HCT116 (cell line): ENCODE data around the gene TOMM70. TPM values are rescaled to one million over a fixed set of nuclear protein-coding genes. Genes with fewer than 3 reads are reported as not detected.

Experiments used
- ATAC-seq: fragments of 200-7000 bp; cut with Tn5 transposase; 2 replicates; pipeline ENCODE4 v1.9.1; 2020; ENCODE audit warnings: mild to moderate bottlenecking, moderate library complexity
- BruUV-seq: library from RNA; stranded (reverse); fragments of 400-500 nt; replicated peaks from 2 replicates; lab custom pipeline; 2021; lab: Mats Ljungman, UMichigan
- CTCF ChIA-PET: fragments of 300-600 bp; sonication (Branson Sonifier 250); formaldehyde crosslinking; loops from one replicate; lab custom pipeline; 2021; ENCODE audit warnings: antibody characterized with exemption; lab: Charles Lee
- POLR2A ChIA-PET: fragments of 300-600, 350-600 bp; sonication (Branson Sonifier 250); formaldehyde crosslinking; loops from one replicate; lab custom pipeline; 2021; ENCODE audit warnings: antibody characterized with exemption; lab: Charles Lee
- RAD21 ChIA-PET, 2 experiments: fragments of 300-600 bp; sonication (Branson Sonifier 250); formaldehyde crosslinking; loops; one replicate each; lab custom pipeline; 2023; ENCODE audit warnings: low total read pairs in 2 of 2; ENCODE audit not compliant: uncharacterized antibody in 2 of 2, unreplicated experiment in 2 of 2, low non-redundant PET in 1 of 2; lab: Charles Lee
- DNase-seq: peaks from one replicate; pipeline ENCODE4 v3.0.0-alpha.2; 2010; ENCODE audit warnings: low read depth, low spot score
- H2AFZ ChIP-seq: fragments of 200-600 bp; shearing (Covaris generic), sonication (generic); 2 replicates; pipeline ENCODE4 v1.6.1; 2017; ENCODE audit warnings: low read depth, mixed run types, mixed read lengths, antibody characterized with exemption, low read length; ENCODE audit not compliant: poor library complexity, severe bottlenecking
- H3K27ac ChIP-seq: 2 replicates; pipeline ENCODE4 v1.5.1; 2012; ENCODE audit warnings: low read depth, low read length
- H3K27me3 ChIP-seq: fragments of 200-600 bp; sonication (generic); 2 replicates; pipeline ENCODE4 v1.6.1; 2016; ENCODE audit warnings: mixed run types, low read length, mixed read lengths; ENCODE audit not compliant: insufficient read depth
- H3K36me3 ChIP-seq, 2 experiments: fragments of 200-500 bp in 1 of 2; fragments of 200-600 bp in 1 of 2; sonication (Bioruptor generic) in 1 of 2; sonication (generic) in 1 of 2; 2 replicates each; pipeline versions ENCODE4 v1.5.1 to v1.6.1; 2014 to 2016; ENCODE audit warnings: low read length in 2 of 2, inconsistent platforms in 1 of 2, mixed read lengths in 1 of 2, mixed run types in 1 of 2; ENCODE audit not compliant: insufficient read depth in 2 of 2, control insufficient read depth in 1 of 2
- H3K4me1 ChIP-seq, 2 experiments: fragments of 200-600 bp in 1 of 2; sonication (generic) in 1 of 2; 2 replicates each; pipeline versions ENCODE4 v1.5.1 to v1.6.1; 2012 to 2017; ENCODE audit warnings: low read length in 2 of 2, inconsistent platforms in 1 of 2, mild to moderate bottlenecking in 1 of 2, mixed read lengths in 1 of 2, mixed run types in 1 of 2, moderate library complexity in 1 of 2; ENCODE audit not compliant: insufficient read depth in 2 of 2, control insufficient read depth in 1 of 2
- H3K4me2 ChIP-seq: fragments of 200-600 bp; sonication (generic); 2 replicates; pipeline ENCODE4 v1.6.1; 2017; ENCODE audit warnings: mixed run types, low read length, mixed read lengths
- H3K4me3 ChIP-seq, 2 experiments: fragments of 200-600 bp in 1 of 2; sonication (generic) in 1 of 2; replicated peaks in 1 of 2; 2 replicates each; pipeline ENCODE4 v1.5.1; 2011 to 2016; ENCODE audit warnings: low read length in 2 of 2, control low read depth in 1 of 2, low read depth in 1 of 2, mild to moderate bottlenecking in 1 of 2, mixed read lengths in 1 of 2, mixed run types in 1 of 2
- H3K79me2 ChIP-seq: fragments of 200-600 bp; sonication (generic); 2 replicates; pipeline ENCODE4 v1.6.1; 2017; ENCODE audit warnings: mild to moderate bottlenecking, mixed run types, low read length, moderate library complexity, mixed read lengths; ENCODE audit not compliant: insufficient read depth
- H3K9ac ChIP-seq: fragments of 200-600 bp; sonication (generic); 2 replicates; pipeline ENCODE4 v1.6.1; 2016; ENCODE audit warnings: low read length, mixed read lengths
- H3K9me2 ChIP-seq: fragments of 200-600 bp; sonication (generic), shearing (Covaris generic); 2 replicates; pipeline ENCODE4 v1.6.1; 2017; ENCODE audit warnings: mixed run types, mild to moderate bottlenecking, moderate library complexity; ENCODE audit not compliant: insufficient read depth
- H3K9me3 ChIP-seq, 2 experiments: fragments of 200-500 bp in 1 of 2; fragments of 200-600 bp in 1 of 2; sonication (Bioruptor generic) in 1 of 2; sonication (generic) in 1 of 2; 2 replicates each; pipeline ENCODE4 v1.6.1; 2014 to 2017; ENCODE audit warnings: low read length in 2 of 2, mixed read lengths in 2 of 2, inconsistent platforms in 1 of 2, low read depth in 1 of 2, mild to moderate bottlenecking in 1 of 2, mixed run types in 1 of 2, moderate library complexity in 1 of 2; ENCODE audit not compliant: control insufficient read depth in 1 of 2, insufficient read depth in 1 of 2
- H4K20me1 ChIP-seq: fragments of 200-600 bp; sonication (generic), shearing (Covaris generic); 2 replicates; pipeline ENCODE4 v1.6.1; 2017; ENCODE audit warnings: mixed run types, mild to moderate bottlenecking, moderate library complexity; ENCODE audit not compliant: insufficient read depth
- CBX3 ChIP-seq: IDR thresholded peaks from 2 replicates; pipeline ENCODE4 v1.6.1; 2012; ENCODE audit warnings: low read depth
- EGR1 ChIP-seq: IDR thresholded peaks from 2 replicates; pipeline ENCODE4 v1.6.1; 2012; ENCODE audit warnings: low read depth
- ELF1 ChIP-seq: IDR thresholded peaks from 2 replicates; pipeline ENCODE4 v1.6.1; 2012; ENCODE audit warnings: low read depth, borderline replicate concordance
- RAD21 ChIP-seq: IDR thresholded peaks from 2 replicates; pipeline ENCODE4 v1.6.1; 2012; ENCODE audit warnings: low read depth, mild to moderate bottlenecking
- TCF7L2 ChIP-seq: IDR thresholded peaks from 2 replicates; pipeline ENCODE4 v1.7.0; 2011; ENCODE audit warnings: borderline replicate concordance, inconsistent platforms; ENCODE audit not compliant: insufficient read depth, insufficient read length; ENCODE audit errors: extremely low read depth
- YY1 ChIP-seq: IDR thresholded peaks from 2 replicates; pipeline ENCODE4 v1.6.1; 2011; ENCODE audit warnings: low read length, low read depth, moderate library complexity, mild to moderate bottlenecking; ENCODE audit not compliant: insufficient replicate concordance; ENCODE audit errors: extremely low read depth
- intact Hi-C: fragments of 100-400 bp; cut with micrococcal nuclease; formaldehyde crosslinking; loops from 2 replicates; pipeline ENCODE4 v1.10.0; 2022
- total RNA-seq: library from RNA; stranded (reverse); gene quantifications from one replicate; pipeline ENCODE4 v1.2.1, GENCODE V29; 2021; ENCODE audit not compliant: unreplicated experiment
- TF ChIP-seq, protein P1 (sequence below): IDR thresholded peaks from 2 replicates; pipeline ENCODE4 v1.6.1; 2012
- TF ChIP-seq, protein P2 (sequence below), 3 experiments: fragments of 200-600 bp in 1 of 3; sonication (generic) in 1 of 3; IDR thresholded peaks in 2 of 3; conservative IDR thresholded peaks in 1 of 3; 2 replicates each; pipeline ENCODE4 v1.5.1; 2012 to 2017; ENCODE audit warnings: low read depth in 2 of 3, low read length in 2 of 3, antibody characterized with exemption in 1 of 3, borderline replicate concordance in 1 of 3, control low read depth in 1 of 3, mild to moderate bottlenecking in 1 of 3, mixed read lengths in 1 of 3, mixed run types in 1 of 3, moderate library complexity in 1 of 3; ENCODE audit not compliant: insufficient read depth in 1 of 3
- TF ChIP-seq, protein P3 (sequence below): IDR thresholded peaks from 2 replicates; pipeline ENCODE4 v1.6.1; 2012

TOMM70 gene
- total RNA-seq, 1 experiment from 2014 or later: 54.9 TPM

DNA sequence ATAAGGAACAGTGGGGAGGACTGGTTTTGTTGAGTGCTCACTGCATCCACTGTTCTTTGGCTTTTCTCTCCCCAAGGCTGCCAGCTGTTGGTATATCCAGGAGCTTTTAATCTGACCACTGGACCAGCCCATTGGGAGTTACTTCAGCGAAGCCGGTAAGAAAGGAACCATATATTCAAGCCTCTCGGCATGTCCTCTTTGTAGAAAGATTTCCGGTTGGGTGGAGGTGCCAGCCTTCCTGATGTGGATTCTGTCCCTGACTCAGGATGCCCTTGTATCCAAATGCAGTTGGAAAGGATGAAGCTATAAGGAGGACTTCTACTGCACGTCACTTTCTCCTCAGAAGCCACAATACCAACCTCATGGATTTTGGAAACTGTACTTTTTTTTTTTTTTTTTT, 52.2 kb downstream of the TOMM70 start:
- ATAC-seq (no peak), DNase-seq (no peak)
- Histone ChIP-seq H3K27ac (no peak overlapping the region), H3K9ac (no peak overlapping the region), H3K27me3 (no peaks in the 10 kb centered on the region), H3K4me2 (no peak overlapping the region), H3K79me2 (no peaks in the 10 kb centered on the region), H2AFZ (no peak overlapping the region), H3K4me1 (no peaks in the 10 kb centered on the region), H3K9me3 (no peaks in the 10 kb centered on the region), H3K36me3 (peaks cover 10 to 34% of the 10 kb centered on the region in 2 experiments; a peak in 3 of 4 replicates), H4K20me1 (no peaks in the 10 kb centered on the region), H3K4me3 (no peak overlapping the region), H3K9me2 (no peaks in the 10 kb centered on the region)
- RAD21 ChIA-PET: no interaction called here
- no TSS peak for BruUV-seq
- intact Hi-C loops: no loop called here
- POLR2A ChIA-PET: no interaction called here
- CTCF ChIA-PET: no interaction called here
- TF ChIP-seq, protein P1, sequence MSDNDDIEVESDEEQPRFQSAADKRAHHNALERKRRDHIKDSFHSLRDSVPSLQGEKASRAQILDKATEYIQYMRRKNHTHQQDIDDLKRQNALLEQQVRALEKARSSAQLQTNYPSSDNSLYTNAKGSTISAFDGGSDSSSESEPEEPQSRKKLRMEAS: no peak
- TF ChIP-seq CBX3 (no peak), EGR1 (no peak), ELF1 (no peak), YY1 (no peak), TCF7L2 (no peak), RAD21 (no peak)
- TF ChIP-seq, protein P2, sequence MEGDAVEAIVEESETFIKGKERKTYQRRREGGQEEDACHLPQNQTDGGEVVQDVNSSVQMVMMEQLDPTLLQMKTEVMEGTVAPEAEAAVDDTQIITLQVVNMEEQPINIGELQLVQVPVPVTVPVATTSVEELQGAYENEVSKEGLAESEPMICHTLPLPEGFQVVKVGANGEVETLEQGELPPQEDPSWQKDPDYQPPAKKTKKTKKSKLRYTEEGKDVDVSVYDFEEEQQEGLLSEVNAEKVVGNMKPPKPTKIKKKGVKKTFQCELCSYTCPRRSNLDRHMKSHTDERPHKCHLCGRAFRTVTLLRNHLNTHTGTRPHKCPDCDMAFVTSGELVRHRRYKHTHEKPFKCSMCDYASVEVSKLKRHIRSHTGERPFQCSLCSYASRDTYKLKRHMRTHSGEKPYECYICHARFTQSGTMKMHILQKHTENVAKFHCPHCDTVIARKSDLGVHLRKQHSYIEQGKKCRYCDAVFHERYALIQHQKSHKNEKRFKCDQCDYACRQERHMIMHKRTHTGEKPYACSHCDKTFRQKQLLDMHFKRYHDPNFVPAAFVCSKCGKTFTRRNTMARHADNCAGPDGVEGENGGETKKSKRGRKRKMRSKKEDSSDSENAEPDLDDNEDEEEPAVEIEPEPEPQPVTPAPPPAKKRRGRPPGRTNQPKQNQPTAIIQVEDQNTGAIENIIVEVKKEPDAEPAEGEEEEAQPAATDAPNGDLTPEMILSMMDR (IDR thresholded peaks at IDR 0.05 in 2 of 3, conservative IDR thresholded peaks at IDR 0.05 in 1 of 3; ENCODE audit: borderline replicate concordance in 1 of 3, insufficient read depth in 1 of 3, low read depth in 2 of 3, low read length in 2 of 3): no peak
- TF ChIP-seq, protein P3, sequence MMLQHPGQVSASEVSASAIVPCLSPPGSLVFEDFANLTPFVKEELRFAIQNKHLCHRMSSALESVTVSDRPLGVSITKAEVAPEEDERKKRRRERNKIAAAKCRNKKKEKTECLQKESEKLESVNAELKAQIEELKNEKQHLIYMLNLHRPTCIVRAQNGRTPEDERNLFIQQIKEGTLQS: no peak
